Trophoblast cell (in vitro differentiated cells and primary cell): ENCODE data around the gene AK1.

Source experiments
- DNase-seq, 2 donors: peaks; one replicate each; pipeline ENCODE4 v3.0.0-alpha.2; 2016
- H2AFZ ChIP-seq: 2 replicates; pipeline ENCODE4 v1.6.1; 2013; ENCODE audit warnings: low read length, moderate library complexity, mild to moderate bottlenecking; ENCODE audit not compliant: insufficient read depth, poor library complexity
- H2AK5ac ChIP-seq: 2 replicates; pipeline ENCODE4 v1.6.1; 2013; ENCODE audit warnings: mild to moderate bottlenecking, low read length
- H2BK120ac ChIP-seq: 2 replicates; pipeline ENCODE4 v1.6.1; 2013; ENCODE audit warnings: low read length, mild to moderate bottlenecking, moderate library complexity; ENCODE audit not compliant: insufficient read depth, poor library complexity
- H2BK12ac ChIP-seq: 2 replicates; pipeline ENCODE4 v1.6.1; 2013; ENCODE audit warnings: mild to moderate bottlenecking, low read length, moderate library complexity
- H2BK5ac ChIP-seq: 2 replicates; pipeline ENCODE4 v1.6.1; 2013; ENCODE audit warnings: low read length, low read depth, moderate library complexity, mild to moderate bottlenecking; ENCODE audit not compliant: poor library complexity
- H3K14ac ChIP-seq: 2 replicates; pipeline ENCODE4 v1.6.1; 2013; ENCODE audit warnings: mild to moderate bottlenecking, low read length
- H3K18ac ChIP-seq: 2 replicates; pipeline ENCODE4 v1.6.1; 2013; ENCODE audit warnings: mild to moderate bottlenecking, low read length
- H3K23ac ChIP-seq: 2 replicates; pipeline ENCODE4 v1.6.1; 2013; ENCODE audit warnings: low read length
- H3K27ac ChIP-seq: 2 replicates; pipeline ENCODE4 v1.5.1; 2013; ENCODE audit warnings: low read depth, mild to moderate bottlenecking, inconsistent platforms, low read length, moderate library complexity
- H3K27me3 ChIP-seq: 2 replicates; pipeline ENCODE4 v1.6.1; 2013; ENCODE audit warnings: inconsistent platforms, mild to moderate bottlenecking, low read length, moderate library complexity; ENCODE audit not compliant: insufficient read depth
- H3K36me3 ChIP-seq, 2 experiments: 1 replicate in 1 of 2; 2 replicates in 1 of 2; pipeline ENCODE4 v1.6.1; 2013; ENCODE audit warnings: low read length in 2 of 2, mild to moderate bottlenecking in 2 of 2, moderate library complexity in 1 of 2; ENCODE audit not compliant: insufficient read depth in 2 of 2, control insufficient read depth in 1 of 2
- H3K4ac ChIP-seq: 2 replicates; pipeline ENCODE4 v1.6.1; 2013; ENCODE audit warnings: low read depth, mild to moderate bottlenecking, low read length, moderate library complexity
- H3K4me1 ChIP-seq, 2 experiments: 1 replicate in 1 of 2; 2 replicates in 1 of 2; pipeline ENCODE4 v1.6.1; 2013; ENCODE audit warnings: low read length in 2 of 2, mild to moderate bottlenecking in 2 of 2, moderate library complexity in 1 of 2; ENCODE audit not compliant: insufficient read depth in 2 of 2, control insufficient read depth in 1 of 2
- H3K4me2 ChIP-seq: 2 replicates; pipeline ENCODE4 v1.6.1; 2013; ENCODE audit warnings: inconsistent platforms, mild to moderate bottlenecking, low read length, moderate library complexity
- H3K4me3 ChIP-seq: 2 replicates; pipeline ENCODE4 v1.5.1; 2013; ENCODE audit warnings: mild to moderate bottlenecking, low read depth, low read length, inconsistent platforms
- H3K79me1 ChIP-seq: one replicate; pipeline ENCODE4 v1.6.1; 2013; ENCODE audit warnings: low read length
- H3K79me2 ChIP-seq: 2 replicates; pipeline ENCODE4 v1.6.1; 2013; ENCODE audit warnings: low read length, mild to moderate bottlenecking; ENCODE audit not compliant: control insufficient read depth, insufficient read depth, poor library complexity
- H3K9ac ChIP-seq: 2 replicates; pipeline ENCODE4 v1.6.1; 2013; ENCODE audit warnings: mild to moderate bottlenecking, low read length
- H3K9me3 ChIP-seq: 2 replicates; pipeline ENCODE4 v1.6.1; 2013; ENCODE audit warnings: low read depth, mild to moderate bottlenecking, control low read depth, inconsistent platforms, low read length; ENCODE audit not compliant: insufficient read depth
- H4K12ac ChIP-seq: 2 replicates; pipeline ENCODE4 v1.6.1; 2013; ENCODE audit warnings: low read depth, mild to moderate bottlenecking, low read length, moderate library complexity
- H4K8ac ChIP-seq: 2 replicates; pipeline ENCODE4 v1.6.1; 2013; ENCODE audit warnings: low read depth, mild to moderate bottlenecking, low read length, moderate library complexity
- H4K91ac ChIP-seq: one replicate; pipeline ENCODE4 v1.6.1; 2013; ENCODE audit warnings: low read depth, mild to moderate bottlenecking, low read length, moderate library complexity
- WGBS: extraction: QIAGEN DNeasy Blood & Tissue Kit; methylation state at CpG from one replicate; pipeline ENCODE4 v1.1.7; 2013; ENCODE audit warnings: missing lambda C conversion rate; ENCODE audit not compliant: insufficient read length, insufficient coverage; ENCODE audit errors: extremely low coverage; 5-methylcytosine and 5-hydroxymethylcytosine counted together

Gene AK1

DNA sequence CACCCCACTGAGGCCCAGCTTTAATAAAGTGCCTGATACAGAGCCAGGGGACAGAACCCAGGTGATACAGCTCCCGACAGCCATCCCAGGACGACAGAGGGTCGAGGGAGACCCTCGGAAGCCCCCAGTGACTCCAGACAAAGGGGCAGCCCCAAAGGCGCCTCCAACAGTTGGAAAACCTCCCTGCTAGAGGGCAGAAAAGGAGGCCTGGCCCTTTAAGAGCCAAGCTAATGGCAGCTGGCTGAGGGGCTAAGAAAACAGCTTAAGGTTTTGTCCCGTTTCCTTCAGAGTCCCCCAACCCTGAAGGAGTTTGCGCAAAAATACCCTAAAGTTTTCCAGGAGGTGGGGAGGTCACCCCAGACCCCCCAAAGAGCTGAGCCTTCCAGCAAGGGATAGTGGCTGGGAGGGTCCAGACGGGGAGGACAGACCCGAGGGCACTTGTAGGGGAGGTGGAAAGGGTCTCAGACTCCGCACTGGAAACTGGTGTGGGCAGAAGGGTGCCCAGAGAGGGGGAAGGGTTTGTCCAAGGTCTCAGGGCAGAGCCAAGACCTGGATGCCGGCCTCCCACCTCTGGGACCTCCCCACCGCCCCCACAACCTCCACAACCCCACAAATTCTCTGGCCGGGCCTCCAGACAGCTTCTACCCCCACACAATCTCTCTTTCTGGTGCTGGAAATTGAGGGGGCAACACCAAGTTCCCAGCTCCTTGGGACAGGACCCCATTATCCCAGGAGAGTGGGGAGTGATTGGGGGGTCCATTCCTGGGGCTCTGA, 8.2 kb upstream of the AK1 start:
- Histone ChIP-seq H2BK5ac (no peak overlapping the region), H3K27ac (no peak overlapping the region), H3K14ac (no peak overlapping the region), H4K91ac (no peak overlapping the region), H3K79me2 (no peaks in the 10 kb centered on the region), H3K4me1 (no peaks in the 10 kb centered on the region), H3K4me3 (no peak overlapping the region), H2BK12ac (no peak overlapping the region), H3K4me2 (no peak overlapping the region), H3K79me1 (no peaks in the 10 kb centered on the region), H3K27me3 (no peaks in the 10 kb centered on the region), H2AFZ (no peak overlapping the region), H3K18ac (no peak overlapping the region), H3K9me3 (peaks cover 1% of the 10 kb centered on the region), H2BK120ac (no peak overlapping the region), H3K4ac (no peak overlapping the region), H3K9ac (no peak overlapping the region), H3K36me3 (peaks cover 19 to 24% of the 10 kb centered on the region in 2 experiments), H4K12ac (no peak overlapping the region), H3K23ac (no peak overlapping the region), H4K8ac (no peak overlapping the region), H2AK5ac (no peak overlapping the region)
- DNase-seq = no peak
- no CpG with 5 or more reads among the region's 13 CpGs for WGBS

DNA sequence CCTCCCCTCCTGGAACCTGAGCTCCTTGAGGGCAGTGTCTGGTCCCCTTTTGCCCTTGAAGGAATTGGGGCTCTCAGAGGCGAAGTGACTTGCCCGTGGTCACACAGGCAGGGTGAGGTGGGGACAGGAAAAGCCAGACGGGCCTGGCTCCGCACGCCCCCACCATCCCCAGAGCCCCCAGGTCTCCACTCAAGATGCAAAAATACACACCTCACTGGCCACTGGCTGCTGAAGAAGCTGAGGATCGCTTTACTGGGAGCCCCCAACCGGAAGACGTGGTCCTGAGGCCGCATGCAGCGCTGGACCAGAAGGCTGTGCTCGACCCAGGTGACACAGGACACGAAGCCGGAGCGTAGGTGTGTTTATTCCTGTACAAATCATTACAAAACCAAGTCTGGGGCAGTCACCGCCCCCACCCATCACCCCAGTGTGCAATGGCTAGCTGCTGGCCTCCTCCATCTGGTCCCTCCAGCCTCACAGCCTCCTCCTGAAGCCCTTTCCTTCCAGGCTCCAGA, 7.6 kb upstream of the AK1 start:
- Histone ChIP-seq H3K4ac (no peak overlapping the region), H3K23ac (no peak overlapping the region), H3K18ac (no peak overlapping the region), H3K36me3 (peaks cover 12 to 17% of the 10 kb centered on the region in 2 experiments), H3K9ac (no peak overlapping the region), H3K27ac (no peak overlapping the region), H3K27me3 (no peaks in the 10 kb centered on the region), H3K4me1 (no peaks in the 10 kb centered on the region), H3K14ac (no peak overlapping the region), H2AFZ (no peak overlapping the region), H2BK12ac (no peak overlapping the region), H3K79me1 (no peaks in the 10 kb centered on the region), H4K8ac (no peak overlapping the region), H3K4me3 (no peak overlapping the region), H2BK5ac (no peak overlapping the region), H3K79me2 (no peaks in the 10 kb centered on the region), H3K9me3 (peaks cover 1% of the 10 kb centered on the region), H4K91ac (no peak overlapping the region), H4K12ac (no peak overlapping the region), H2BK120ac (no peak overlapping the region), H3K4me2 (no peak overlapping the region), H2AK5ac (no peak overlapping the region)
- no CpG with 5 or more reads among the region's 15 CpGs for WGBS
- DNase-seq = no peak

DNA sequence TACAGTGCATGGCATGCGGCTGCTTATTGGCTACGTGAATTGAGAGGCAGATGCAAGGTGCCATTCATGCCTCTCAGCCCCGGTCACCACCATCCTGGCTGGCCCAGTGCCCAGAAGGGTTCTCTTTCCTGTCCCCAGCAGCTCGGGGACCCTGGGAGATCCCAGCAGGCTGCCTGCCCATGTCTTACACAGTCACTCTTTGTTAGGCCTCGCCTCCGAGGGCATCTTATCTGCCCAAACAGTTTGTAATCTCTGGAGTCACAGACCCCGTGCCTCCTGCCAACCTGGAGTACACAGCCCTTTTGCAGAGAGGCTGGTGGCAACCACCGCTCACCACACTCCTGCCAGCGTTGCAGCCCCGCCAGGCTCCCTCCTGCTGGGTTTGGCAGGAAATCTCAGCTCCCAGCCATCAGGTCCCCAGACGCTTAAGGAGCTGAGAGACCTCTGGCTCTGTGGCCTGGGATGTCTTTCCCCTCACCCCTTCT, 7.0 kb upstream of the AK1 start:
- no peak overlapping the region for H3K4me2 ChIP-seq
- H3K9me3 ChIP-seq = peaks cover 1% of the 10 kb centered on the region
- H3K9ac ChIP-seq = no peak overlapping the region
- no peaks in the 10 kb centered on the region for H3K79me2 ChIP-seq
- no peak overlapping the region for H2BK5ac ChIP-seq
- H3K14ac ChIP-seq = no peak overlapping the region
- H2AK5ac ChIP-seq = no peak overlapping the region
- no peak overlapping the region for H2BK12ac ChIP-seq
- no peak overlapping the region for H4K8ac ChIP-seq
- no peak overlapping the region for H2BK120ac ChIP-seq
- DNase-seq = no peak
- H3K4me1 ChIP-seq = no peaks in the 10 kb centered on the region
- no peak overlapping the region for H3K18ac ChIP-seq
- H3K4me3 ChIP-seq = no peak overlapping the region
- no peak overlapping the region for H2AFZ ChIP-seq
- no peak overlapping the region for H3K4ac ChIP-seq
- no peak overlapping the region for H3K23ac ChIP-seq
- H4K91ac ChIP-seq = no peak overlapping the region
- WGBS = no CpG with 5 or more reads among the region's 11 CpGs
- H4K12ac ChIP-seq = no peak overlapping the region
- no peaks in the 10 kb centered on the region for H3K27me3 ChIP-seq
- no peak overlapping the region for H3K27ac ChIP-seq
- peaks cover 12 to 14% of the 10 kb centered on the region in 2 experiments for H3K36me3 ChIP-seq
- H3K79me1 ChIP-seq = no peaks in the 10 kb centered on the region

- no peaks in the 10 kb centered on the region for H3K4me1 ChIP-seq
- WGBS = no CpG with 5 or more reads among the region's 7 CpGs
- H3K9ac ChIP-seq = no peak overlapping the region
- H2BK120ac ChIP-seq = no peak overlapping the region
- no peak overlapping the region for H4K8ac ChIP-seq
- H3K9me3 ChIP-seq = peaks cover 1% of the 10 kb centered on the region
- no peaks in the 10 kb centered on the region for H3K79me1 ChIP-seq
- DNase-seq = no peak
- H3K4me3 ChIP-seq = no peak overlapping the region
- no peak overlapping the region for H2BK12ac ChIP-seq
- no peak overlapping the region for H2BK5ac ChIP-seq
- H3K27ac ChIP-seq = no peak overlapping the region
- no peak overlapping the region for H4K12ac ChIP-seq
- no peak overlapping the region for H3K14ac ChIP-seq
- peaks cover 12 to 14% of the 10 kb centered on the region in 2 experiments for H3K36me3 ChIP-seq
- H3K4ac ChIP-seq = no peak overlapping the region
- no peak overlapping the region for H4K91ac ChIP-seq
- no peak overlapping the region for H3K4me2 ChIP-seq
- no peaks in the 10 kb centered on the region for H3K79me2 ChIP-seq
- no peak overlapping the region for H3K23ac ChIP-seq
- no peak overlapping the region for H2AFZ ChIP-seq
- no peaks in the 10 kb centered on the region for H3K27me3 ChIP-seq
- H2AK5ac ChIP-seq = no peak overlapping the region
- no peak overlapping the region for H3K18ac ChIP-seq
These were observed 6.5 kb upstream of the AK1 start for GRCh38 chr9:127883959-127884358.
